ENCODE data around the gene GPR35. TPM values are rescaled to one million over a fixed set of nuclear protein-coding genes. Genes with fewer than 3 reads are reported as not detected.

The GPR35 gene
- total and polyA plus RNA-seq, 2 of the 13 experiments (the other 11 are each of a cell fraction or from before 2014, with no cell fraction given) = 27.1 to 44.2 TPM

DNA sequence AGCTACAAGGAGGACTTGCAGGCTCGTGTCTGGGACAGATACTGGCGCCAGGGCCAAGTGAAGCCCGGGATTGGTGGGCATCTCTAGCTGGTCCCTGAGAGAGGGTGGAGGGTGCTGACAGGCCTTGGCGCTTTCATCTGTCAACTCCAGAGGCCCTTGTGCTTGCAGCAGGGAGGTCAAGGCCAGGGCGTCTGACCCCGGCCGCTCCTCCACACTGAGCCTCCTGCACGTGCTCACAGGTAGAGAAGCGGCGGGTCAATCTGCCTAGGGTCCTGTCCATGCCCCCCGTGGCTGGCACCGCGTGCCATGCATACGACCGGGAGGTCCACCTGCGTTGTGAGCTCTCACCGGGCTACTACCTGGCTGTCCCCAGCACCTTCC lies 29.2 kb upstream of the GPR35 start (continued):
- TF ChIP-seq HMGXB3 (CRISPR knock-in tag; IDR thresholded peaks at IDR 0.05; ENCODE audit: borderline replicate concordance) = no peak
- 0 out of 2 replicates have a peak, but pooled peaks have one; percentile 11 for TF ChIP-seq ZNF317 (CRISPR knock-in tag; IDR thresholded peaks at IDR 0.05)
- no peak for TF ChIP-seq ZNF567 (CRISPR knock-in tag; IDR thresholded peaks at IDR 0.05; ENCODE audit: borderline replicate concordance)
- TF ChIP-seq, protein P1, sequence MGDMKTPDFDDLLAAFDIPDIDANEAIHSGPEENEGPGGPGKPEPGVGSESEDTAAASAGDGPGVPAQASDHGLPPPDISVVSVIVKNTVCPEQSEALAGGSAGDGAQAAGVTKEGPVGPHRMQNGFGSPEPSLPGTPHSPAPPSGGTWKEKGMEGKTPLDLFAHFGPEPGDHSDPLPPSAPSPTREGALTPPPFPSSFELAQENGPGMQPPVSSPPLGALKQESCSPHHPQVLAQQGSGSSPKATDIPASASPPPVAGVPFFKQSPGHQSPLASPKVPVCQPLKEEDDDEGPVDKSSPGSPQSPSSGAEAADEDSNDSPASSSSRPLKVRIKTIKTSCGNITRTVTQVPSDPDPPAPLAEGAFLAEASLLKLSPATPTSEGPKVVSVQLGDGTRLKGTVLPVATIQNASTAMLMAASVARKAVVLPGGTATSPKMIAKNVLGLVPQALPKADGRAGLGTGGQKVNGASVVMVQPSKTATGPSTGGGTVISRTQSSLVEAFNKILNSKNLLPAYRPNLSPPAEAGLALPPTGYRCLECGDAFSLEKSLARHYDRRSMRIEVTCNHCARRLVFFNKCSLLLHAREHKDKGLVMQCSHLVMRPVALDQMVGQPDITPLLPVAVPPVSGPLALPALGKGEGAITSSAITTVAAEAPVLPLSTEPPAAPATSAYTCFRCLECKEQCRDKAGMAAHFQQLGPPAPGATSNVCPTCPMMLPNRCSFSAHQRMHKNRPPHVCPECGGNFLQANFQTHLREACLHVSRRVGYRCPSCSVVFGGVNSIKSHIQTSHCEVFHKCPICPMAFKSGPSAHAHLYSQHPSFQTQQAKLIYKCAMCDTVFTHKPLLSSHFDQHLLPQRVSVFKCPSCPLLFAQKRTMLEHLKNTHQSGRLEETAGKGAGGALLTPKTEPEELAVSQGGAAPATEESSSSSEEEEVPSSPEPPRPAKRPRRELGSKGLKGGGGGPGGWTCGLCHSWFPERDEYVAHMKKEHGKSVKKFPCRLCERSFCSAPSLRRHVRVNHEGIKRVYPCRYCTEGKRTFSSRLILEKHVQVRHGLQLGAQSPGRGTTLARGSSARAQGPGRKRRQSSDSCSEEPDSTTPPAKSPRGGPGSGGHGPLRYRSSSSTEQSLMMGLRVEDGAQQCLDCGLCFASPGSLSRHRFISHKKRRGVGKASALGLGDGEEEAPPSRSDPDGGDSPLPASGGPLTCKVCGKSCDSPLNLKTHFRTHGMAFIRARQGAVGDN (CRISPR knock-in tag; IDR thresholded peaks at IDR 0.05) = peak; percentile 36; the same call in 1 of the 2 replicates
- 0 out of 2 replicates have a peak, but pooled peaks have one; percentile 13 for TF ChIP-seq BHLHE40 (IDR thresholded peaks at IDR 0.05; ENCODE audit: low read length)
- no peak for TF ChIP-seq THRA (CRISPR knock-in tag; IDR thresholded peaks at IDR 0.05; ENCODE audit: borderline replicate concordance)
- peak; percentile 15; the same call in 1 of the 2 replicates for TF ChIP-seq GABPB1 (CRISPR knock-in tag; IDR thresholded peaks at IDR 0.05)
- no peak for TF ChIP-seq TERF1 (CRISPR knock-in tag; IDR thresholded peaks at IDR 0.05)
- peak; percentile 74 for TF ChIP-seq NR2F6 (IDR thresholded peaks at IDR 0.05)
- TF ChIP-seq NR2F6 (CRISPR knock-in tag; IDR thresholded peaks at IDR 0.05) = peak; percentile 30; the same call in 1 of the 2 replicates
- TF ChIP-seq PLRG1 (conservative IDR thresholded peaks at IDR 0.05) = no peak
- 0 out of 2 replicates have a peak, but pooled peaks have one; percentile 2 for TF ChIP-seq BCL6 (CRISPR knock-in tag; IDR thresholded peaks at IDR 0.05)
- TF ChIP-seq ZNF382 (CRISPR knock-in tag; IDR thresholded peaks at IDR 0.05; ENCODE audit: borderline replicate concordance) = no peak
- TF ChIP-seq, protein P2, sequence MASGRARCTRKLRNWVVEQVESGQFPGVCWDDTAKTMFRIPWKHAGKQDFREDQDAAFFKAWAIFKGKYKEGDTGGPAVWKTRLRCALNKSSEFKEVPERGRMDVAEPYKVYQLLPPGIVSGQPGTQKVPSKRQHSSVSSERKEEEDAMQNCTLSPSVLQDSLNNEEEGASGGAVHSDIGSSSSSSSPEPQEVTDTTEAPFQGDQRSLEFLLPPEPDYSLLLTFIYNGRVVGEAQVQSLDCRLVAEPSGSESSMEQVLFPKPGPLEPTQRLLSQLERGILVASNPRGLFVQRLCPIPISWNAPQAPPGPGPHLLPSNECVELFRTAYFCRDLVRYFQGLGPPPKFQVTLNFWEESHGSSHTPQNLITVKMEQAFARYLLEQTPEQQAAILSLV (CRISPR knock-in tag; IDR thresholded peaks at IDR 0.05; ENCODE audit: borderline replicate concordance) = 0 out of 2 replicates have a peak, but pooled peaks have one; percentile 27
